Lung (tissue), 10 donors: ENCODE data around the gene CEP170. TPM values are rescaled to one million over a fixed set of nuclear protein-coding genes. Genes with fewer than 3 reads are reported as not detected.
"Not testable (repeated sequence)": the region's sequence is repeated elsewhere in the genome, so short reads cannot be mapped to it uniquely, and the experiment has no call there.

Experiments used
- ATAC-seq: fragments of 200-7000 bp; cut with Tn5 transposase; one replicate; pipeline ENCODE4 v1.9.1; 2020; ENCODE audit warnings: moderate number of reproducible peaks; ENCODE audit not compliant: insufficient read depth, low FRiP score
- DNase-seq, 3 donors: peaks; one replicate each; pipeline ENCODE4 v3.0.0-alpha.2; 2013 to 2017
- H3K27ac ChIP-seq, 2 donors: one replicate each; pipeline ENCODE4 v1.5.1; 2013; ENCODE audit warnings: mild to moderate bottlenecking in 2 of 2, moderate library complexity in 2 of 2, control low read depth in 1 of 2, inconsistent platforms in 1 of 2, low read depth in 1 of 2, low read length in 1 of 2
- H3K27me3 ChIP-seq, 3 donors: one replicate each; pipeline ENCODE4 v1.5.1; 2013; ENCODE audit warnings: low read length in 2 of 3; ENCODE audit not compliant: control insufficient read depth in 3 of 3, insufficient read depth in 3 of 3
- H3K36me3 ChIP-seq, 4 donors: one replicate each; pipeline ENCODE4 v1.5.1; 2013; ENCODE audit warnings: low read length in 4 of 4, mild to moderate bottlenecking in 1 of 4, moderate library complexity in 1 of 4; ENCODE audit not compliant: control insufficient read depth in 4 of 4, insufficient read depth in 4 of 4
- H3K4me1 ChIP-seq, 5 donors: one replicate each; pipeline ENCODE4 v1.5.1; 2013; ENCODE audit warnings: low read length in 5 of 5, mild to moderate bottlenecking in 2 of 5, moderate library complexity in 1 of 5; ENCODE audit not compliant: control insufficient read depth in 5 of 5, insufficient read depth in 5 of 5
- H3K4me3 ChIP-seq: one replicate; pipeline ENCODE4 v1.5.1; 2013; ENCODE audit warnings: mild to moderate bottlenecking, control low read depth, moderate library complexity
- H3K9ac ChIP-seq, 2 donors: one replicate each; pipeline ENCODE4 v1.5.1; 2013; ENCODE audit warnings: low read length in 2 of 2, control low read depth in 1 of 2; ENCODE audit not compliant: insufficient read depth in 1 of 2
- H3K9me3 ChIP-seq, 4 donors: one replicate each; pipeline ENCODE4 v1.5.1; 2013; ENCODE audit warnings: low read length in 3 of 4, mild to moderate bottlenecking in 1 of 4, moderate library complexity in 1 of 4; ENCODE audit not compliant: control insufficient read depth in 4 of 4, insufficient read depth in 3 of 4
- WGBS, 2 donors: extraction: QIAGEN DNeasy Blood & Tissue Kit; methylation state at CpG; one replicate each; pipeline ENCODE4 v1.1.7; 2013; 5-methylcytosine and 5-hydroxymethylcytosine counted together
- polyA plus RNA-seq, 2 donors: library from polyadenylated mRNA; stranded (reverse); fragments of 200-250 nt; gene quantifications; one replicate each; pipeline ENCODE4 v1.2.1, GENCODE V29; 2013
- total RNA-seq, 2 donors: library from RNA; depleted of rRNA in 1 of 2; stranded (reverse); fragments of >200 nt in 1 of 2; gene quantifications; one replicate each; pipeline ENCODE4 v1.2.1, GENCODE V29; 2014 to 2021
- donor health status: Bipolar disorder and iron deficiency.
- donor health status: healthy.
- donor health status: DM: yes; HTN: yes; CAD: no.

CEP170 gene
- total and polyA plus RNA-seq, 4 donors: 24.2 to 113 (median 55.8) TPM

GRCh38 chr1:243204336-243204735, 50.7 kb downstream of the CEP170 start:
- 90 to 100% methylated on average over 1 of the region's 1 CpG for WGBS, 2 donors
- H3K27me3 ChIP-seq, ATAC-seq, DNase-seq, H3K4me3 ChIP-seq, H3K4me1 ChIP-seq, H3K27ac ChIP-seq, H3K9ac ChIP-seq, H3K9me3 ChIP-seq, H3K36me3 ChIP-seq: not testable (repeated sequence)

GRCh38 chr1:243203196-243203595, 51.9 kb downstream of the CEP170 start:
- ATAC-seq: not testable (repeated sequence)

GRCh38 chr1:243201316-243201715, 53.8 kb downstream of the CEP170 start:
- not testable (repeated sequence) for H3K4me3 ChIP-seq, H3K27me3 ChIP-seq, H3K4me1 ChIP-seq, H3K27ac ChIP-seq, H3K9me3 ChIP-seq, DNase-seq, H3K9ac ChIP-seq, ATAC-seq, H3K36me3 ChIP-seq
- WGBS, 2 donors: 78 to 86% methylated on average over 2 of the region's 2 CpGs

More at GRCh38 chr1:243203196-243203595, 51.9 kb downstream of the CEP170 start:
- DNase-seq, H3K36me3 ChIP-seq, H3K27ac ChIP-seq, H3K9ac ChIP-seq, H3K4me1 ChIP-seq, H3K9me3 ChIP-seq, H3K27me3 ChIP-seq, H3K4me3 ChIP-seq: not testable (repeated sequence)
- 76 to 92% methylated on average over 4 of the region's 4 CpGs for WGBS, 2 donors

- H3K27me3 ChIP-seq, H3K4me3 ChIP-seq, H3K9me3 ChIP-seq, ATAC-seq, H3K27ac ChIP-seq, H3K9ac ChIP-seq, DNase-seq, H3K4me1 ChIP-seq, H3K36me3 ChIP-seq: not testable (repeated sequence)
- 84 to 88% methylated on average over 4 to 6 of the region's 6 CpGs for WGBS, 2 donors
These were observed 57.6 kb downstream of the CEP170 start for GRCh38 chr1:243197524-243197923.

- not testable (repeated sequence) for H3K9me3 ChIP-seq, H3K27me3 ChIP-seq, H3K9ac ChIP-seq, H3K36me3 ChIP-seq, H3K4me3 ChIP-seq, ATAC-seq, DNase-seq, H3K4me1 ChIP-seq
- peak overlapping the region in 1 of 2 donors; percentile 33 for H3K27ac ChIP-seq
- 75 to 93% methylated on average over 1 of the region's 2 CpGs for WGBS, 2 donors
These were observed 61.8 kb downstream of the CEP170 start for GRCh38 chr1:243193330-243193729.

- not testable (repeated sequence) for H3K27me3 ChIP-seq, H3K36me3 ChIP-seq, H3K27ac ChIP-seq, H3K9me3 ChIP-seq, H3K9ac ChIP-seq, DNase-seq, H3K4me3 ChIP-seq, H3K4me1 ChIP-seq, ATAC-seq
- 95 to 96% methylated on average over 8 of the region's 8 CpGs for WGBS, 2 donors
These were observed 68.7 kb downstream of the CEP170 start for GRCh38 chr1:243186201-243186995.

- H3K36me3 ChIP-seq, H3K27ac ChIP-seq, H3K9ac ChIP-seq, H3K9me3 ChIP-seq, H3K4me1 ChIP-seq, H3K27me3 ChIP-seq, ATAC-seq, H3K4me3 ChIP-seq, DNase-seq: not testable (repeated sequence)
- 94 to 95% methylated on average over 7 of the region's 7 CpGs for WGBS, 2 donors
These were observed 70.3 kb downstream of the CEP170 start for GRCh38 chr1:243184787-243185186.

GRCh38 chr1:243183661-243184060, 71.4 kb downstream of the CEP170 start:
- H3K36me3 ChIP-seq, H3K27ac ChIP-seq, H3K9ac ChIP-seq, H3K4me1 ChIP-seq, H3K27me3 ChIP-seq, DNase-seq, H3K9me3 ChIP-seq, H3K4me3 ChIP-seq, ATAC-seq: not testable (repeated sequence)
